Liver (tissue), 9 donors: ENCODE measurements around the gene CBX5. TPM values are rescaled to one million over a fixed set of nuclear protein-coding genes. Genes with fewer than 3 reads are reported as not detected.

Experiments used
- DNase-seq: peaks from one replicate; pipeline ENCODE4 v3.0.0-alpha.2; 2017; ENCODE audit warnings: low spot score
- H3K27ac ChIP-seq, 2 donors: one replicate each; pipeline ENCODE4 v1.7.0; 2013; ENCODE audit warnings: inconsistent platforms in 2 of 2, low read length in 2 of 2, control low read depth in 1 of 2, low read depth in 1 of 2, mild to moderate bottlenecking in 1 of 2
- H3K27me3 ChIP-seq, 4 donors: one replicate each; pipeline versions ENCODE4 v1.6.1 to v1.7.0; 2013; ENCODE audit warnings: low read length in 3 of 4, inconsistent platforms in 1 of 4, mild to moderate bottlenecking in 1 of 4, moderate library complexity in 1 of 4; ENCODE audit not compliant: control insufficient read depth in 4 of 4, insufficient read depth in 4 of 4
- H3K36me3 ChIP-seq, 4 donors: one replicate each; pipeline versions ENCODE4 v1.6.1 to v1.7.0; 2013; ENCODE audit warnings: low read length in 3 of 4, mild to moderate bottlenecking in 3 of 4, low read depth in 1 of 4, moderate library complexity in 1 of 4; ENCODE audit not compliant: control insufficient read depth in 4 of 4, insufficient read depth in 3 of 4
- H3K4me1 ChIP-seq, 4 donors: one replicate each; pipeline versions ENCODE4 v1.6.1 to v1.7.0; 2013; ENCODE audit warnings: low read length in 3 of 4, mild to moderate bottlenecking in 3 of 4, moderate library complexity in 1 of 4; ENCODE audit not compliant: control insufficient read depth in 4 of 4, insufficient read depth in 4 of 4
- H3K4me3 ChIP-seq, 3 donors: one replicate each; pipeline versions ENCODE4 v1.6.1 to v1.7.0; 2013; ENCODE audit warnings: low read length in 3 of 3, control low read depth in 1 of 3, low read depth in 1 of 3, mild to moderate bottlenecking in 1 of 3
- H3K9ac ChIP-seq, 2 donors: one replicate each; pipeline ENCODE4 v1.7.0; 2013; ENCODE audit warnings: low read length in 2 of 2, mild to moderate bottlenecking in 2 of 2, moderate library complexity in 2 of 2, control low read depth in 1 of 2, low read depth in 1 of 2
- H3K9me3 ChIP-seq, 4 donors: one replicate each; pipeline versions ENCODE4 v1.6.1 to v1.7.0; 2013; ENCODE audit warnings: low read length in 3 of 4; ENCODE audit not compliant: control insufficient read depth in 4 of 4
- ATF3 ChIP-seq: IDR thresholded peaks from 2 replicates; pipeline ENCODE4 v1.6.1; 2016; ENCODE audit warnings: antibody characterized with exemption
- EGR1 ChIP-seq, 2 donors: IDR thresholded peaks; 2 replicates each; pipeline ENCODE4 v1.6.1; 2016 to 2018; ENCODE audit warnings: antibody characterized with exemption in 2 of 2, low read depth in 2 of 2
- FOXA1 ChIP-seq: IDR thresholded peaks from 2 replicates; pipeline ENCODE4 v1.6.1; 2016; ENCODE audit warnings: antibody characterized with exemption
- FOXA2 ChIP-seq: IDR thresholded peaks from 2 replicates; pipeline ENCODE4 v1.6.1; 2016; ENCODE audit warnings: antibody characterized with exemption
- GABPA ChIP-seq, 2 donors: IDR thresholded peaks in 1 of 2; conservative IDR thresholded peaks in 1 of 2; 2 replicates each; pipeline ENCODE4 v1.6.1; 2016; ENCODE audit warnings: antibody characterized with exemption in 2 of 2, mild to moderate bottlenecking in 1 of 2, moderate library complexity in 1 of 2
- HNF4G ChIP-seq: IDR thresholded peaks from 2 replicates; pipeline ENCODE4 v1.6.1; 2016; ENCODE audit warnings: antibody characterized with exemption
- JUND ChIP-seq, 2 donors: IDR thresholded peaks; 2 replicates each; pipeline ENCODE4 v1.6.1; 2016; ENCODE audit warnings: antibody characterized with exemption in 2 of 2
- NR2F2 ChIP-seq: IDR thresholded peaks from 2 replicates; pipeline ENCODE4 v1.6.1; 2016; ENCODE audit warnings: antibody characterized with exemption
- RAD21 ChIP-seq, 2 donors: IDR thresholded peaks; 2 replicates each; pipeline ENCODE4 v1.6.1; 2016; ENCODE audit warnings: antibody characterized with exemption in 2 of 2, mild to moderate bottlenecking in 2 of 2
- REST ChIP-seq: IDR thresholded peaks from 2 replicates; pipeline ENCODE4 v1.6.1; 2016; ENCODE audit warnings: antibody characterized with exemption, mild to moderate bottlenecking
- RXRA ChIP-seq, 2 donors: IDR thresholded peaks; 2 replicates each; pipeline ENCODE4 v1.6.1; 2017 to 2018; ENCODE audit warnings: antibody characterized with exemption in 2 of 2, mild to moderate bottlenecking in 1 of 2
- SP1 ChIP-seq: IDR thresholded peaks from 2 replicates; pipeline ENCODE4 v1.6.1; 2018; ENCODE audit warnings: antibody characterized with exemption, mild to moderate bottlenecking
- YY1 ChIP-seq: IDR thresholded peaks from 2 replicates; pipeline ENCODE4 v1.6.1; 2016; ENCODE audit warnings: antibody characterized with exemption, mild to moderate bottlenecking
- ZBTB33 ChIP-seq: IDR thresholded peaks from 2 replicates; pipeline ENCODE4 v1.6.1; 2016; ENCODE audit warnings: antibody characterized with exemption
- WGBS: extraction: QIAGEN DNeasy Blood & Tissue Kit; methylation state at CpG from one replicate; pipeline ENCODE4 v1.1.7; 2013; 5-methylcytosine and 5-hydroxymethylcytosine counted together
- polyA plus RNA-seq, 2 donors: library from polyadenylated mRNA; stranded (reverse) in 1 of 2; unstranded in 1 of 2; fragments of 200-250 nt in 1 of 2; fragments of >200 nt in 1 of 2; fragmentation: Nextera tagmentation in 1 of 2; extraction: Ambion mirVana in 1 of 2; gene quantifications; one replicate each; pipeline versions ENCODE4 v1.2.1 to v1.2.3, GENCODE V29; 2013 to 2015
- total RNA-seq, 2 donors: library from RNA; depleted of rRNA; stranded (reverse); fragments of >200 nt; gene quantifications; one replicate each; pipeline ENCODE4 v1.2.3, GENCODE V29; 2014
- TF ChIP-seq, protein P1 (sequence below): fragments of 150-350 bp; IDR thresholded peaks from 2 replicates; pipeline ENCODE4 v1.5.1; 2017; ENCODE audit warnings: improper control_type of control experiment, low read depth, low read length; ENCODE audit not compliant: missing input control
- TF ChIP-seq, protein P2 (sequence below): IDR thresholded peaks from 2 replicates; pipeline ENCODE4 v1.6.1; 2016; ENCODE audit warnings: antibody characterized with exemption
- donor health status: healthy.
- donor health status: healthy.
- donor health status: healthy.
- donor health status: healthy.
- donor health status: healthy.

CBX5 gene
- total and polyA plus RNA-seq, 4 donors: 4.4 to 62.3 (median 12.6) TPM

- TF ChIP-seq REST: no peak
- TF ChIP-seq GABPA (IDR thresholded peaks at IDR 0.05 in 1 of 2, conservative IDR thresholded peaks at IDR 0.05 in 1 of 2): no peak
- TF ChIP-seq FOXA1: no peak
These were observed 62.9 kb downstream of the CBX5 start (continued) for GRCh38 chr12:54216797-54217661.

GRCh38 chr12:54215989-54216796 is 63.7 kb downstream of the CBX5 start:
- Histone ChIP-seq H3K36me3 (no peaks in the 10 kb centered on the region), H3K9ac (no peak overlapping the region), H3K4me3 (no peak overlapping the region), H3K4me1 (peaks cover 0 to 20% (median 10%) of the 10 kb centered on the region in 4 donors), H3K27me3 (peaks cover 0 to 5% (median 3%) of the 10 kb centered on the region in 4 donors), H3K9me3 (no peaks in the 10 kb centered on the region), H3K27ac (no peak overlapping the region)
- WGBS: 14% methylated on average over 31 of the region's 31 CpGs
- no peak for TF ChIP-seq HNF4G
- no peak for TF ChIP-seq YY1
- TF ChIP-seq JUND (IDR thresholded peaks at IDR 0.05): no peak
- TF ChIP-seq EGR1 (IDR thresholded peaks at IDR 0.05; ENCODE audit: low read depth in 2 of 2): no peak
- no peak for TF ChIP-seq ATF3
- no peak for TF ChIP-seq FOXA2
- no peak for DNase-seq

DNA sequence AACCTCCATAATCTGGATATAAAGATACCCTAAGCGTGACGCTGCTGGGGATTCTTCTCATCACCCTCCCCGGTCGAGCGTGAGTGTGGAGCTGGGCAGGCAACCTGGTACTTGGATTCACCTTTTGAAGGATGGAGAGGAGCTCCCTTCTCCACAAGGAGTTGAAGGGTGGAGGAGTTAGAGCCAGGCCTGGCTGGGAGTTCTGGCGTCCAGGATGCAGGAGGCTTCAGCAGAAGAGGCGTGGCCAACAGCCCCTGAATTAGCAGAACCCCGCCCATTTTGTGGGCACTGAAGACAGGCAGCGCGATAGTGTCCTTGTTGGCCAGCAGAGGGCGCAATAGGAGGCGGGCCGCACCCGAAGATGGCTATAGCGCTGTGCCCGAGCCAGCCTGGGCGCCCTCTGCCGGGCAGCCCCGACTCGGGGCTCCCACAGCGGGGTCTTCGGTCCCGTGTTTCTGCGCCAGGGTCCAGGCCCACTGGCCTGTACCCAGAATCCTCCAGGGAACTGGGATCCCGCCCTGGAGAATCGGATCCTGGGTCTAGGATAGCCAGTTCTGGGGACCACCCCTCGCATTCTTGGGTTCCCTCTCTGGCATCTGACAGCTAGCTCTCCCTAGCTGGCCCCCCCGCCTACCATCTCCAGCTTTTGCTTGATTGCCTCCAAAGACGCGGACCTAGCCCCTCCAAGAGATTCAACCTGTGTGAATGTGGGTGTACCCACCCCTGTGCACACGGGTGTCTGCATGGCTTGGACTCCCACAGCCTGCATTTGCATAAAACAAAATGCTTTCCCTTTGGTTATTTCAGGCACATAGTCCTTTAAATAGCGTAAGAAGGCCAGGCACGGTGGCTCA is 65.1 kb downstream of the CBX5 start:
- peaks cover 0 to 17% (median 9%) of the 10 kb centered on the region in 4 donors for H3K4me1 ChIP-seq
- WGBS: 23% methylated on average over 33 of the region's 33 CpGs
- DNase-seq: peak; percentile 90
- TF ChIP-seq, protein P1, sequence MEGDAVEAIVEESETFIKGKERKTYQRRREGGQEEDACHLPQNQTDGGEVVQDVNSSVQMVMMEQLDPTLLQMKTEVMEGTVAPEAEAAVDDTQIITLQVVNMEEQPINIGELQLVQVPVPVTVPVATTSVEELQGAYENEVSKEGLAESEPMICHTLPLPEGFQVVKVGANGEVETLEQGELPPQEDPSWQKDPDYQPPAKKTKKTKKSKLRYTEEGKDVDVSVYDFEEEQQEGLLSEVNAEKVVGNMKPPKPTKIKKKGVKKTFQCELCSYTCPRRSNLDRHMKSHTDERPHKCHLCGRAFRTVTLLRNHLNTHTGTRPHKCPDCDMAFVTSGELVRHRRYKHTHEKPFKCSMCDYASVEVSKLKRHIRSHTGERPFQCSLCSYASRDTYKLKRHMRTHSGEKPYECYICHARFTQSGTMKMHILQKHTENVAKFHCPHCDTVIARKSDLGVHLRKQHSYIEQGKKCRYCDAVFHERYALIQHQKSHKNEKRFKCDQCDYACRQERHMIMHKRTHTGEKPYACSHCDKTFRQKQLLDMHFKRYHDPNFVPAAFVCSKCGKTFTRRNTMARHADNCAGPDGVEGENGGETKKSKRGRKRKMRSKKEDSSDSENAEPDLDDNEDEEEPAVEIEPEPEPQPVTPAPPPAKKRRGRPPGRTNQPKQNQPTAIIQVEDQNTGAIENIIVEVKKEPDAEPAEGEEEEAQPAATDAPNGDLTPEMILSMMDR: peak; percentile 88
- TF ChIP-seq FOXA2 (no peak), RXRA (IDR thresholded peaks at IDR 0.05) (no peak), NR2F2 (no peak), RAD21 (IDR thresholded peaks at IDR 0.05) (peak; percentile 64 to 81), GABPA (IDR thresholded peaks at IDR 0.05 in 1 of 2, conservative IDR thresholded peaks at IDR 0.05 in 1 of 2) (no peak), ZBTB33 (no peak), SP1 (peak; percentile 24), HNF4G (no peak), YY1 (peak; percentile 63)
- TF ChIP-seq, protein P2, sequence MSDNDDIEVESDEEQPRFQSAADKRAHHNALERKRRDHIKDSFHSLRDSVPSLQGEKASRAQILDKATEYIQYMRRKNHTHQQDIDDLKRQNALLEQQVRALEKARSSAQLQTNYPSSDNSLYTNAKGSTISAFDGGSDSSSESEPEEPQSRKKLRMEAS: no peak
- H3K4me3 ChIP-seq: no peak overlapping the region
- peaks cover 0 to 8% (median 3%) of the 10 kb centered on the region in 4 donors for H3K27me3 ChIP-seq
- no peak overlapping the region for H3K27ac ChIP-seq
- H3K9me3 ChIP-seq: no peaks in the 10 kb centered on the region
- H3K36me3 ChIP-seq: no peaks in the 10 kb centered on the region
- H3K9ac ChIP-seq: no peak overlapping the region
